HG03025 (cell line): ENCODE results near the gene RNASEH2C.
"Not testable (repeated sequence)": the region's sequence is repeated elsewhere in the genome, so short reads cannot be mapped to it uniquely, and the experiment has no call there.

Experiments
- ATAC-seq: cut with Tn5 transposase; IDR thresholded peaks from one replicate; pipeline ENCODE4 v1.9.1; 2021; ENCODE audit warnings: mild to moderate bottlenecking, moderate library complexity; ENCODE audit not compliant: unreplicated experiment, low FRiP score

Gene RNASEH2C

DNA sequence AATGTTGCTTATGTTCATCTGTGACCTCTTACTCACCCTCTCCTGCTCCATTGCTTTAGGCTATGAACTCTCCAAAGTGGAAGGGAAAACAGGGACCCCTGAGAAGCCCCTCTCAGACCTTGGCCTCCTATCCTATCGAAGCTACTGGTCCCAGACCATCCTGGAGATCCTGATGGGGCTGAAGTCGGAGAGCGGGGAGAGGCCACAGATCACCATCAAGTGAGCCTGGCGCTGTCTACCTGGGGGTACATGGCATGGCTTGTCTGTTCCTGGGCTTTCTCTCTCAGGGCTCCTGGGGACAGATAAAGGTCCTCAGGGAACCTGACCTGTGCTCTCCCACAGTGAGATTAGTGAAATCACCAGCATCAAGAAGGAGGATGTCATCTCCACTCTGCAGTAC lies 2.1 kb downstream of the RNASEH2C start:
- no peak for ATAC-seq

DNA sequence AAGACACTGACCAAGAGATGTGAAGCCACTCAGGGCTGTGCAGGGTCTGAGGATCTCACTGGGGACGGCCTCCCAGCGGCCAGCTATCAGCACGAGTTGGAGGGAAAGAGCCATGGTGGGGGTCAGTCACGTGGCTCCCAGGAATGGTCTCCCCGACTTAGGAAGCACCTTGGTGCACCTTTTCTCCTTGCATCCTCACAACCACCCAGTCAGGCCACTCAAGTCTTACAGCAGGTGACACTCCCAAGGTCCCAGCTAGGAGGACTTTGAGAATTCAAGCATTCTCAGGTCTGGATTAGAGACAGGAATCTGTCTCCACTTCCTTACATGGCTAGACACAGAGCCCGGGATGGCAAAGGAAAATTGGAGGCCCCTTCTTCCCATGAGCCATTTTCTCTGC lies 2.7 kb downstream of the RNASEH2C start:
- ATAC-seq, result no peak

DNA sequence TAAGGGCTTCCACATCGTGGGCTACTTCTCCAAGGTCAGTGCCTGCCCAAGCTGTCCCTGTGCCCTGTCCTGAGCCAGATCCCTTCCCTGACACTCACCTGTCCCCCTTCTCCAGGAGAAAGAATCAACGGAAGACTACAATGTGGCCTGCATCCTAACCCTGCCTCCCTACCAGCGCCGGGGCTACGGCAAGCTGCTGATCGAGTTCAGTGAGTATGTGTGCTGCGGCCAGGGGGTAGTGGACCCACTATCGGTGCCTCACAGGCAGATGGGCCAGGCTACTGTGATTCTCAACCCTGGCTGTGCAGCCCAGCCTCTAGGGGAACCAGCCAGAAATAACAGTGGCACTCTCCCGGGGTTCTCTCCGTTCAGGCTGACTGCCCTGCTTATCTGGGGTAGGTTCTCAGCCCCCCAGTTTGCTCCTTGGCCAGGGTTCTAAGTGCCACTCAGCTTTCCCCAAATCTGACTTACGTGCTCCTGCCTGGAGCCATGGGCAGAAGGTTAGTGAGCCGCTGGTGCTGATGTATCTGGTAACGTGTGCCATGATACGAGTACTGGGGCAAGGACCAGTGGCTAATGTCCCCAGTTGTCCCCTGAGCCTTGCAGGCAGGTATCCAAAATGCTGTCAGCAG lies 3.7 kb downstream of the RNASEH2C start:
- ATAC-seq, result no peak

DNA sequence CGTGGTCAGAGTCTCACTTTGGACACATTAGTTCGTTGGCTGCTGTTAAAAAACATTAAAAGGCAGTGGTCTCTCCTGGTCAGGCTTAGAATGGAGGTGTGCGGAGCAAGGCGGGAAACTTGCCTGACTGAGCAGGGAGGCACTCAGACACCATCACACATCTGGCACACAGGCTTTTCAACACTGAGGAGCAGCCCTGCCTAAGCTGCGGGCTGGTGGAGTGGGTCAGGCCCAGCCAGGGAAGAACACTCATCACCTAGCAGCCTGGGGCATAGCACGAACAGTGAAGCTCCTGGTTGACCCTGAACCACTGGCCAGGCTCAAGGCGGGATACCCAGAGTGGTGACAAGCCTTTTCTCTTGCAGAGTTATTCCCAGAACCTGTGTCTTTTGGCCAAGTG lies 4.3 kb downstream of the RNASEH2C start:
- ATAC-seq, result no peak

DNA sequence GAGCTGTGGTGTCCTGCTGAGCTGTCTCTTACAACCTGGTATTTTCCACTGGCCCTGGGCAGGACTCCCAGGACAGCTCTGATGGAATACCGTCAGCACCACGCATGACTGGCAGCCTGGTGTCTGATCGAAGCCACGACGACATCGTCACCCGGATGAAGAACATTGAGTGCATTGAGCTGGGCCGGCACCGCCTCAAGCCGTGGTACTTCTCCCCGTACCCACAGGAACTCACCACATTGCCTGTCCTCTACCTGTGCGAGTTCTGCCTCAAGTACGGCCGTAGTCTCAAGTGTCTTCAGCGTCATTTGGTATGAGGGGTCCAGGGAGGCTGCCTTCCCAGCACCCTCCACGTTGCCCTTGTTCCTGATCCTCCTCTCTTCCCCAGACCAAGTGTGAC lies 6.2 kb downstream of the RNASEH2C start:
- ATAC-seq, result no peak

DNA sequence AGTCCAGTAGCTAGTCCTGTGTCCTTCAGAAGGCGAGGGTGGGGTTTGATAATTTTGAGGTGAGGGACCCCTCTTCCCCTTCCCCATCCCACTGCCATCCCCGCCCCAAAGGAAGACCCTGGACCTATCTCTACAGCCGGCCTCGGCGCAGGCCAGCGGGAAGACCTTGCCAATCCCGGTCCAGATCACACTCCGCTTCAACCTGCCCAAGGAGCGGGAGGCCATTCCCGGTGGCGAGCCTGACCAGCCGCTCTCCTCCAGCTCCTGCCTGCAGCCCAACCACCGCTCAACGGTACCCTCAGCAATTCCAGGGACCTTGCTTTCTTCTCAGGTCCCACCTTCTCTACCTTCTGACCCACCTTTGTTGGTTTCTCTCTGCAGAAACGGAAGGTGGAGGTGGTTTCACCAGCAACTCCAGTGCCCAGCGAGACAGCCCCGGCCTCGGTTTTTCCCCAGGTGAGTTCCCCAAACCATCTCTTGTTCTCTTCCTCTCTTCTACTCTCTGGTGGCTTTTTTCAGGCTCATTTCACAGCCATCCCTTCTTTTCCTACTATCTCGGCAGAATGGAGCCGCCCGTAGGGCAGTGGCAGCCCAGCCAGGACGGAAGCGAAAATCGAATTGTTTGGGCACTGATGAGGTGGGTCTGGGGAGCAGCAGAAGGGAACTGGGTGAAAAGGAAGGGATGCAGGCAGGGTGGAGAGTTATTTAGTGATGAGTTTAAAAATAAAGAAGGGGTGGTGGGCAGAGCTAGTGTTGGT lies 7.2 kb downstream of the RNASEH2C start:
- ATAC-seq, result no peak

DNA sequence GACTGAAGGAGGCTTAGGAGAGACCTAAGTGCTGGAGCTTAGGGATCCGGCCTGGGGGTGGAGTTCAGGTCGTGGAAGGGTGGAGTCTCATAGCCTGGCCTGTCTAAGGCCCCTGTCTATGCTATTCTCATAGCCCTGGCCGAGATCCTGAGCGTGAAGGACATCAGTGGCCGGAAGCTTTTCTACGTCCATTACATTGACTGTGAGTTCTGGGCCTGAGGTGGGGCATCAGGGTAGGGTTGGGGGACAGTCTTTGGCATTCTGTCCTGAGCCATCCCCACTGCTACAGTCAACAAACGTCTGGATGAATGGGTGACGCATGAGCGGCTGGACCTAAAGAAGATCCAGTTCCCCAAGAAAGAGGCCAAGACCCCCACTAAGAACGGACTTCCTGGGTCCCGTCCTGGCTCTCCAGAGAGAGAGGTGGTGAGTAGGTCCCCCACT lies 7.9 kb downstream of the RNASEH2C start:
- no peak for ATAC-seq

DNA sequence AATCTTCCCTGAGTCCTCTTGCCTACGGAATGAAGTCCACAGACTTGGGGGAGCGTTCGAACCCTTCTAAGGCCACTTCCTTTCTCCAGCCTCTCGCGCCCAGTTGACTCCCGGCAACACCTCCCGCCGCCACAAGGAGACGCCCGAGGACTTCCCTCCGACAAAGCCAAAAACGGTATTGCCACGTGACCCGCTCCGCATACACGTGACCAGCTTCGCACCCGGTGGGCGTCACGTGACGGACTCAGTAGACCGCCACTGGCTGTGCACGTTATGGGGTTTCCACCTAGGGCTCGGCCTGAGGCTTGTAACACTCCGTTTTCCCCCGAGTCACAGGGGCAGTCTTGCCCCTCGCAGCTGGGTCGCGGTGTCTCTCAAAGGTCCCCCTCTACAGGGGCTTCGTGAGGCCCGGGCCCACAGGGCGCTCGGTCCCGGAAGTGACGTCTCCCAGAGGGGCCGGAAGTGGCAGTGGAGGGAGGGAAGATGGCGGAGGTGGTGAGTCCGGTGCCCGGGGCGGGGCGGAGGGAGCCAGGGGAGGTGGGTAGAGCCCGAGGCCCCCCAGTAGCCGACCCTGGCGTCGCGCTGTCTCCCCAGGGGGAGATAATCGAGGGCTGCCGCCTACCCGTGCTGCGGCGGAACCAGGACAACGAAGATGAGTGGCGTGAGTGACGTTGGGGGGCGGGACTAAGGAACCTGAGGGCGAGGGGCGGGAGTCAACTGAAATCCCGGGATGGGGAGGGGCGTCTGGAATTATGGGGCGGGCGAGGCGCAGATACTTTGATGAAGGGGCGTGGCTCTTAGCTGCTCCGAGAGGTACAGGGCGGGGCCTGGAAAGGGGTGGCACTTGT lies 8.6 kb downstream of the RNASEH2C start, which contains the start of gene KAT5:
Gene KAT5, plus strand, starts transcription at position 468 of the 848 bp plus-strand sequence. Its CDS starts 16 bp downstream, at position 484.
- peak; percentile 80 for ATAC-seq

DNA sequence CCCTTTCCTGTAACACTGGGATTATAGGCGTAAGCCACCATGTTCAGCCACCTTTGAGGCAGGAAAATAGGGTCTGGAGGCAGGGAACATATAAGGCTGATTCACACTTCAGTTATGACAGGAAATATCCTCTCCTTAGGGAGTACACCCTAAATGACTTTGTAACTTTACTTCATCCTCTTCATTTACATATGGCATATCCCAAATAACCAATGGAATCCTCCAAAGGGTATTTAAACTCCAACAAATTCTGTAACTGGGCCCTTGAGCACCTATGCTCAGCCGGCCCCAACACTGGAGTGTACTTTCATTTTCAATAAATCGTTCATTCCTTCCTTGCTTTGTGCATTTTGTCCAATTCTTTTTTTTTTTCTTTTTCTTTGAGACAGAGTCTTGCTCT lies 10.2 kb downstream of the RNASEH2C start:
- ATAC-seq, result no peak

DNA sequence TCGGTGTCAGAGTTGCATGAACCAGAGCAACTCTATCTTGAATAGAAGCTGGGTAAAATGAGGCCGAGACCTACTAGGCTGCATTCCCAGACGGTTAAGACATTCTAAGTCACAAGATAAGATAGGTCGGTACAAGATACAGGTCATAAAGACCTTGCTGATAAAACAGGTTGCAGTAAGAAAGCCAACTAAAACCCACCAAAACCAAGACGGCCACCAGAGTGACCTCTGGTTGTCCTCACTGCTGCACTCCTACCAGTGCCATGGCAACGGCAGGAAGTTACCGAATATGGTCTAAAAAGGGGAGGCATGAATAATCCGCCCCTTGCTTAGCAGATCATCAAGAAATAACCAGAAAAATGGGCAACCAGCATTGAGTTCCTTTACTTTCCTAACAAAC lies 10.9 kb downstream of the RNASEH2C start:
- no peak for ATAC-seq

DNA sequence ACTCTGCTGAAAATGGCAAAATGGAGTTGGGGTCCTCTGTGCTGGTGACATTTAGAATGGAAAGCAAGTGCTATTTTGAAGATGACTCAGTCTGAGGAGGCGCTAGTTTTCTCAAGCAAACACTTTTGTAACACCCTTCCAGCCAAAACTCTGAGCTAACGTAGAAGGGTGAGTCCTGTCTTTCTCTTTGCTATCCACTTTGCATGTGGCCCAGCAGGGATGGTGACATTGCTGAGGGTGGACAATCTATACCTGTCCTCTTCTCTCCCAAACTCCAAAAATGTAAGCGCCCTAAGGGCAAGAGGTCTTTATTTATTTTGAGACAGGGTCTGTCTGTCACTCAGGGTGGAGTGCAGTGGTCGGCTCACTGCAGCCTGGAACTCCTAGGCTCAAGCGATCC lies 12.1 kb downstream of the RNASEH2C start:
- ATAC-seq, result no peak

DNA sequence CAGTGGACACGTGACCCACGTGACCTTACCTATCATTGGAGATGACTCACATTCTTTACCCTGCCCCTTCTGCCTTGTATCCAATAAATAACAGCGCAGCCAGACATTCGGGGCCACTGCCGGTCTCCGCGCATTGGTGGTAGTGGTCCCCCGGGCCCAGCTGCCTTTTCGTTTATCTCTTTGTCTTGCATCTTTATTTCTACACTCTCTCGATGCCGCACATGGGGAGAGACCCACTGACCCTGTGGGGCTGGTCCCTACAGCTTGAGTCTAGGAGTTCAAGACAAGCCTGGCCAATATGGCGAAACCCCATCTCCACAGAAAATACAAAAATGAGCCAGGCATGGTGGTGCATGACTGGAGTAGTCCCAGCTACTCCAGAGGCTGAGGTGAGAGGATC lies 13.6 kb downstream of the RNASEH2C start:
- not testable (repeated sequence) for ATAC-seq

DNA sequence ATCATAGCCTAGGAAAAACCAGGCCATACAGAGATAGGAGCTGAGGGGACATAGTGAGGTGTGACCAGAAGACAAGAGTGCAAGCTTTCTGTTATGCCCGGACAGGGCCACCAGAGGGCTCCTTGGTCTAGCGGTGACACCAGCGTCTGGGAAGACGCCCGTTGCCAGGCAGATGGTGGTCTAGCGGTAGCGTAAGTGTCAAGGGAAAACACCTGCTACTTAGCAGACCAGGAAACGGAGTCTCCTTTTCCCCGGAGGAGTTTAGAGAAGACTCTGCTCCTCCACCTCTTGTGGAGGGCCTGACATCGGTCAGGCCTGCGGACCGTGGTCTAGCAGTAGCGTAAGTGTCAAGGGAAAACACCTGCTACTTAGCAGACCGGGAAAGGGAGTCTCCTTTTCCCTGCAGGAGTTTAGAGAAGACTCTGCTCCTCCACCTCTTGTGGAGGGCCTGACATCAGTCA lies 14.3 kb downstream of the RNASEH2C start:
- ATAC-seq, result not testable (repeated sequence)

DNA sequence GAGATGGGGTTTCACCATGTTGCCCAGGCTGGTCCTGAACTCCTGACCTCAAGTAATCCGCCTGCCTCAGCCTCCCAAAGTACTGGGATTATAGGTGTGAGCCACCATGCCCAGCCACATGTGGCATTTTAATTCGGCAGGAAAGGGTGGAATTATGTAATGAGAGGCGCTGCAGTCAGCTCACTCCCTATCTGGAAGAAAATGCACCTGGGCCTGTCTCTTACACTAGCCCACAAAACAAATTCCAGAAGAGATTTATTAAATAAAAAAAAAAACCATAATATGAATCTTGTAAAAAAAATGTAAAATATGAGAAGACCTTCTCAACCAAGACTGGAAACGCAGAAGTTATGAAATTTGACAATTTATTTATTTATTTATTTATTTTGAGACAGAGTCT lies 16.8 kb downstream of the RNASEH2C start:
- ATAC-seq, result no peak

DNA sequence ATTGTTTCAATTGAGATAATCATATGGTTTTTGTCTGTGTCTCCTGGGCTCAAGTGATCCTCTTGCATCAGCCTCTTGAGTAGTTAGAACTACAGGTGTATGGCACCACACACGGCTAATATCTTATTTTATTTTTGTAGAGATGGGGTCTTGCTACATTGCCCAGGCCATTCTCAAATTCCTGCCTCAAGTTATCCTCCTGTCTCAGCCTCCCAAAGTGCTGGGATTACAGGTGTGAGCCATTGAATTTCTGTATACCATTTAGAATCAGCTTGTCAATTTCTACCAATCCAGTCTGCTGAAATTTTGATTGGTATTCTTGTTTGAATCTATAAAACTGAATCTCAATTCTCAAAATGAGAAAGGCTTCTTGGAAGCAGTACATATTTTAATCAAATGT lies 18.9 kb downstream of the RNASEH2C start:
- no peak for ATAC-seq

DNA sequence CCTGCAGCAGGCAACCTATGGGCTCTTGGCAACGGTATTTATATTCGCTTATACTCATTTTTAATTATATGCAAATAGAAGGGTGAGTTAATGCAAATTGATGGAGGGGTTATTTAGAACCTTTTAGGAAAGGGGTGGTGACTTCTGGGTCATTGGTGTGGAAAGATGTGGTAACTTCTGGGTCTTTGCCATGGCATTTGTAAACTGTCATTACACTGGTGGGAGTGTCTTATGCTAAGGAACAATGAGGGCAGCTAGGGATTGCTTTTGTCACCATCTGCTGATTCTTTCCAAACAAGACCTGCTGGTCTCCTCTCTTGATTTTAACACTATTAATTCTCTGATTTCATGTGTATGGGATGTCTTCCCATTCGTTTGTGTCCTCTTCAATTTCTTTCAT lies 20.2 kb downstream of the RNASEH2C start:
- no peak for ATAC-seq

DNA sequence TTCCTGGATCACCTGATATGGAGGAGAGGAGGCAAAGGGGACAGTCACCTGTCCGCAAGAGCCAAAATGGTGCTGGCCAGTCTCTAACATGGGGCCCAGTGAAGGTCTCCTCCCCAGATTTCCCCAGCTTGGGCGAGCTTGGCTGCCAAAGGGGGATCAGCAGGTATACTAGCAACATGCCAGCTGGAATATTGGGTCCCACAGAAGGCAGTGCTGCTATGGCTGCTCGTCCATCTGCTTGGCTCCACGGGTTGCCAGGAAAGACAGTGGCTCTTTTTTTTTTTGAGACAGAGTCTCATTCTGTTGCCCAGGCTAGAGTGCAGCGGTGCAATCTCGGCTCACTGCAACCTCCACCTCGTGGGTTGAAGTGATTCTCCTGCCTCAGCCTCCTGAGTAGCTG lies 21.3 kb downstream of the RNASEH2C start:
- ATAC-seq, result no peak

DNA sequence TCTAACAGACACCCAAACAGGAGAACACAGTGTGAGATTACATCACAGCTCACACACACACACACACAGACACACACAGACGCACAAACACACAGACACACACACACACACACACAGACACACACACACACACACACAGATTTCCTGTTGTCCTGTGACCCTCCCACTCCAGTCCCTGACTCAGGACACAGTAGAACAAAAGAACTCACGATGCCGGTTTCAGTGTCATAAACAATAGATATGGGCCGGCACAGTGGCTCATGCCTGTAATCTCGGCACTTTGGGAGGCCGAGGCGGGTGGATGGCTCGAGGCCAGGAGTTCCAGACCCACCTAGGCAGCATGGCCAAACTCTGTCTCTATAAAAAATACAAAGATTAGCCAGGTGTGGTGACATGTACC lies 22.4 kb downstream of the RNASEH2C start:
- no peak for ATAC-seq

DNA sequence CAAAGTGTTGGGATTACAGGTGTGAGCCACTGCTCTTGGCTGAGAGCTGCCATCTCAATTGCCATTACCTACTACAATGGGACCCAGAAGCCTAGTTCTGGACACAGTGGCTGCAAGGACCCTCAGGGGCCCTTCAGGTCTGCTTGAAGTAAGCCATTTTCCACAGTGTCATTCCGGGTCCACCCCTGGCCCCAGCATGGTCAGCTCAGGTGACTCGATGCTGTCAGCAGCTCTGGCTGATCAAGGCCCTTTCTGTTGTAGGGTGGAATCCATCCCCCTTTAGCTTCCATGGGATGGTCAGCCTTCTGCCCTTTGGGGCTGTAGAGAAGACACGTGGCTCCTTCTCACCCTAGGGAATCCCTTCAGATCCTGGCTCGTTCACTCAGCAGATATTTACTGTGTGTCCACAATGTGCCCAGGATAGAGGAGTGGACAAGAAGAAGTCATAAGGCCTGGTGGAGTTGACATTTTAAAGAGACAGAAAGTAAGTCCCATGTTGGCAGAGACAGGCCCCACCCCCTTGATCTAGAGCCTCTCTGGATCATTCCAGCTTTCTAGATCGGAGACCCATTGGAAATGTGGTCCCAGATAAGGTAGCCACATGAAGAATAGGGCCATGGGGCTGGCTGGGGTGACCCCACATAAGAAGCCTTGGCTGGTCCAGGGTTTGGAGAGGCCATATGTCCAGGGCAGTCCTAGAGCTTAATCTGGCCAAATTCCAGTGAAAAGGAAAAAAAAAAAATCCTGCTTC lies 23.6 kb downstream of the RNASEH2C start:
- no peak for ATAC-seq

DNA sequence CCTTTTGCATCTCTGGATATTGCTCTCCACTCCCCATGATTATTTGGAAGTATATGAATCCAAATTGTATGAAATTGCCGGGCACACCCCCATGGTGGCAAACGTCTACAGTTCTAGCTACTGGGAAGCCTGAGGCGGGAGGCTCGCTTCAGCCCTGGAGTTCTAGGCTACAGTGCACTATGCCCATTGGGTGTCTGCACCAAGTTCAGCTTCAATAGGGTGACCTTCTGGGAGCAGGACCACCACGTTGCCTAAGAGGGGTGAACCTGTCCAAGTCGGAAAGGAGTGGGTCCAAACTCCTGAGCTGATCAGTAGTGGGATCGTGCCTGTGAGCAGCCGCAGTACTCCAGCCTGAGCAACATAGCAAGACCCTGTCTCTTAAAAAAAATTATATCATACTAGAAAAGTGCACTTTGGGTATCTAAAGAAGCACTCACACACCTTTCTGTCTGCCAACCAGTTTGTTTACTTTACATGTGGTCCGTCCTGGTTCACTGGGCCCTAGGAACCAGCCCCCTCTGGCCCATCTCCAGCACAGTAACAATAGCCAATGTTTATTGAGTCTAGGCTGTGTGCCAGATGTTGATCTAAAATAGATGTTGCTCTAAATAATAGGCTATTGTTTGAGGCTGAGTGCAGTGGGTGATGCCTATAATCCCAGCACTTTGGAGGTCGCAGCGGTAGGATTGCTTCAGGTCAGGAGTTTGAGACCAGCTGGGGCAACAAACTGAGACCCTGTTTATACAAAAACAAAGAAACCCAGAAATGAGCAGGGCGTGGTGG lies 24.9 kb downstream of the RNASEH2C start:
- no peak for ATAC-seq
